Endothelial cell of umbilical vein (primary cell): ENCODE data around the gene RSF1. TPM values are rescaled to one million over a fixed set of nuclear protein-coding genes. Genes with fewer than 3 reads are reported as not detected.

Source experiments
- BruUV-seq: library from RNA; stranded (reverse); fragments of 400-500 nt; replicated peaks from 2 replicates; lab custom pipeline; 2021; lab: Mats Ljungman, UMichigan
- CTCF ChIA-PET: fragments of 300-600, 350-600 bp; sonication (Branson Sonifier 250); formaldehyde crosslinking; loops from one replicate; lab custom pipeline; 2021; ENCODE audit warnings: antibody characterized with exemption, inconsistent platforms; lab: Charles Lee
- POLR2A ChIA-PET: fragments of 300-600, 350-600 bp; sonication (Branson Sonifier 250); formaldehyde crosslinking; loops from one replicate; lab custom pipeline; 2021; ENCODE audit warnings: antibody characterized with exemption, inconsistent platforms; lab: Charles Lee
- DNase-seq: peaks from one replicate; pipeline ENCODE4 v3.0.0-alpha.2; 2011; ENCODE audit warnings: low read depth, low spot score
- FAIRE-seq: peaks from 2 replicates; lab custom pipeline; 2011; peaks lifted over from hg19 to GRCh38; lab: Jason Lieb, UNC
- H2AFZ ChIP-seq: 2 replicates; pipeline ENCODE4 v1.6.0; 2012; ENCODE audit warnings: low read depth, low read length, control low read depth, inconsistent platforms
- H3K27ac ChIP-seq: 2 replicates; pipeline ENCODE4 v1.5.1; 2011; ENCODE audit warnings: low read depth, mild to moderate bottlenecking, control low read depth, low read length, moderate library complexity; ENCODE audit not compliant: insufficient read depth
- H3K27me3 ChIP-seq, 2 experiments: 2 replicates each; pipeline versions ENCODE4 v1.6.0 to v1.6.1; 2011; ENCODE audit warnings: low read length in 2 of 2, mixed read lengths in 1 of 2; ENCODE audit not compliant: control insufficient read depth in 2 of 2, insufficient read depth in 2 of 2
- H3K36me3 ChIP-seq, 2 experiments: 2 replicates in 1 of 2; 3 replicates in 1 of 2; pipeline ENCODE4 v1.5.1; 2011; ENCODE audit warnings: low read length in 2 of 2, mild to moderate bottlenecking in 1 of 2, moderate library complexity in 1 of 2; ENCODE audit not compliant: control insufficient read depth in 2 of 2, insufficient read depth in 2 of 2; ENCODE audit errors: extremely low read depth in 1 of 2
- H3K4me1 ChIP-seq: 3 replicates; pipeline ENCODE4 v1.5.1; 2011; ENCODE audit warnings: mild to moderate bottlenecking, low read length; ENCODE audit not compliant: control insufficient read depth, insufficient read depth; ENCODE audit errors: extremely low read depth
- H3K4me2 ChIP-seq: 2 replicates; pipeline ENCODE4 v1.6.1; 2011; ENCODE audit warnings: low read length, control low read depth, mixed read lengths; ENCODE audit not compliant: insufficient read depth
- H3K4me3 ChIP-seq, 3 experiments: fragments of 200-600 bp in 1 of 3; sonication (generic), shearing (Covaris generic) in 1 of 3; replicated peaks in 1 of 3; 2 replicates each; pipeline ENCODE4 v1.5.1; 2011 to 2016; ENCODE audit warnings: control low read depth in 3 of 3, low read length in 3 of 3, mild to moderate bottlenecking in 2 of 3, inconsistent platforms in 1 of 3, low read depth in 1 of 3, moderate library complexity in 1 of 3; ENCODE audit not compliant: insufficient read depth in 1 of 3
- H3K79me2 ChIP-seq: 2 replicates; pipeline ENCODE4 v1.6.0; 2012; ENCODE audit warnings: low read length, inconsistent platforms; ENCODE audit not compliant: control insufficient read depth, insufficient read depth
- H3K9ac ChIP-seq: replicated peaks from 2 replicates; pipeline ENCODE3; 2011; ENCODE audit warnings: low read length, control low read depth; ENCODE audit not compliant: insufficient read depth; ENCODE audit errors: extremely low read depth
- H3K9me1 ChIP-seq: replicated peaks from 3 replicates; pipeline ENCODE4 v1.6.0; 2011; ENCODE audit warnings: mild to moderate bottlenecking, low read length; ENCODE audit not compliant: control insufficient read depth, insufficient read depth; ENCODE audit errors: extremely low read depth
- H3K9me3 ChIP-seq: replicated peaks from 2 replicates; pipeline ENCODE4 v1.5.1; 2012; ENCODE audit warnings: low read length, inconsistent platforms; ENCODE audit not compliant: control insufficient read depth, insufficient read depth
- H4K20me1 ChIP-seq: replicated peaks from 2 replicates; pipeline ENCODE3; 2011; ENCODE audit warnings: mild to moderate bottlenecking, low read length; ENCODE audit not compliant: control insufficient read depth, insufficient read depth; ENCODE audit errors: extremely low read depth
- EZH2 ChIP-seq: IDR thresholded peaks from 2 replicates; pipeline ENCODE4 v1.6.1; 2012; ENCODE audit warnings: borderline replicate concordance, low read depth, mild to moderate bottlenecking, moderate library complexity, low read length, inconsistent platforms; ENCODE audit not compliant: severe bottlenecking
- FOS ChIP-seq: IDR thresholded peaks from 2 replicates; pipeline ENCODE4 v1.6.1; 2011; ENCODE audit warnings: mild to moderate bottlenecking, low read length, moderate library complexity, borderline replicate concordance; ENCODE audit not compliant: insufficient read depth
- GATA2 ChIP-seq: IDR thresholded peaks from 2 replicates; pipeline ENCODE4 v1.7.0; 2011; ENCODE audit warnings: low read depth, mild to moderate bottlenecking, moderate library complexity, mixed read lengths, low read length; ENCODE audit not compliant: insufficient read length, insufficient read depth
- JUN ChIP-seq: IDR thresholded peaks from 2 replicates; pipeline ENCODE4 v1.6.1; 2011; ENCODE audit warnings: borderline replicate concordance, low read depth; ENCODE audit not compliant: insufficient read length, insufficient read depth
- MYC ChIP-seq: IDR thresholded peaks from one replicate; pipeline ENCODE4 v1.6.1; 2011; ENCODE audit warnings: mild to moderate bottlenecking, low read depth, low read length
- POLR2A ChIP-seq: IDR thresholded peaks from 2 replicates; pipeline ENCODE4 v1.6.1; 2012; ENCODE audit warnings: low read depth, mild to moderate bottlenecking, control low read depth, low read length
- POLR2AphosphoS5 ChIP-seq: IDR thresholded peaks from 2 replicates; pipeline ENCODE4 v1.6.1; 2012; ENCODE audit warnings: low read depth, mild to moderate bottlenecking, control low read depth, low read length, moderate library complexity; ENCODE audit not compliant: insufficient read depth
- dilution Hi-C: fragments of 300-500 bp; cut with MboI; formaldehyde crosslinking; loops from one replicate; pipeline ENCODE4 v1.15.0; 2019; ENCODE audit warnings: low sequenced_read_pairs; ENCODE audit not compliant: extremely low pct_ligation_motif_present
- intact Hi-C: fragments of 100-400 bp; cut with micrococcal nuclease; formaldehyde crosslinking; loops from one replicate; pipeline ENCODE4 v1.10.0; 2022
- polyA plus RNA-seq, 4 experiments: library from polyadenylated mRNA; depleted of rRNA in 3 of 4; stranded (reverse) in 3 of 4; unstranded in 1 of 4; fragments of >200 nt; gene quantifications; 2 replicates each; pipeline versions ENCODE4 v1.2.1 to v1.2.3, GENCODE V29; 2011 to 2012; ENCODE audit warnings: missing spikeins in 1 of 4
- total RNA-seq: library from RNA; stranded (reverse); gene quantifications from 2 replicates; pipeline ENCODE4 v1.2.3, GENCODE V29; 2021
- TF ChIP-seq, protein P1 (sequence below): IDR thresholded peaks from 2 replicates; pipeline ENCODE4 v1.6.1; 2011; ENCODE audit not compliant: insufficient read depth, insufficient read length
- TF ChIP-seq, protein P2 (sequence below), 2 donors: IDR thresholded peaks; 1 replicate in 1 of 2; 2 replicates in 1 of 2; pipeline ENCODE4 v1.5.1; 2011; ENCODE audit warnings: low read length in 2 of 2, mild to moderate bottlenecking in 2 of 2, moderate library complexity in 2 of 2, control low read depth in 1 of 2, inconsistent platforms in 1 of 2, low read depth in 1 of 2; ENCODE audit not compliant: insufficient read depth in 1 of 2; ENCODE audit errors: extremely low read depth in 1 of 2

Gene RSF1
- total and polyA plus RNA-seq, 2 donors (not counting 3 experiments of a cell fraction or from before 2014, with no cell fraction given) = 10.0 to 55.1 TPM

DNA sequence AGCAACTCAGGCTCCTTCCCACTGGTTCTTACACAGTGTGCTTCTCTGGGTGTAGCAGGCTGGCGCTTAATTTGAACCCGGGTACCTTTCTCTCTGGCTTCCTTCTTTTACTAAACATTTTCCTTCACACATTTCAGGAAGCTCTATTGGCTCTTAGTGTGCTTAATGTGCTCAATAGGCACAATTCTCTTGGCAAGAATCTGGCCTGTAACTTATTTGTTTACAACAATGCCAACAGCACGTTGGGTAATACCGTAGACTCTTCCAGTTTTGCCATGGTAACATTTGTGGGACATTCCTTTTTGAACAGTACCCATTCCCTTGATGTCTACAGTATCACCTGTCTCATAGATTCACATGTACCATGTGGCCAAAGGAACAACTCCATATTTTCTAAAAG, 48.2 kb upstream of the RSF1 start:
- Histone ChIP-seq H3K27ac (no peak overlapping the region), H3K9me3 (no peaks in the 10 kb centered on the region), H3K79me2 (no peaks in the 10 kb centered on the region), H3K36me3 (peaks cover 0 to 2% of the 10 kb centered on the region in 2 experiments), H2AFZ (no peak overlapping the region), H3K4me1 (no peaks in the 10 kb centered on the region), H4K20me1 (no peaks in the 10 kb centered on the region), H3K27me3 (no peaks in the 10 kb centered on the region), H3K9ac (no peak overlapping the region), H3K4me3 (no peak overlapping the region), H3K9me1 (no peaks in the 10 kb centered on the region), H3K4me2 (no peak overlapping the region)
- TF ChIP-seq POLR2AphosphoS5 (no peak), JUN (no peak), EZH2 (no peak), FOS (no peak), GATA2 (no peak), POLR2A (no peak), MYC (no peak)
- TF ChIP-seq, protein P1, sequence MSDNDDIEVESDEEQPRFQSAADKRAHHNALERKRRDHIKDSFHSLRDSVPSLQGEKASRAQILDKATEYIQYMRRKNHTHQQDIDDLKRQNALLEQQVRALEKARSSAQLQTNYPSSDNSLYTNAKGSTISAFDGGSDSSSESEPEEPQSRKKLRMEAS = no peak
- TF ChIP-seq, protein P2, sequence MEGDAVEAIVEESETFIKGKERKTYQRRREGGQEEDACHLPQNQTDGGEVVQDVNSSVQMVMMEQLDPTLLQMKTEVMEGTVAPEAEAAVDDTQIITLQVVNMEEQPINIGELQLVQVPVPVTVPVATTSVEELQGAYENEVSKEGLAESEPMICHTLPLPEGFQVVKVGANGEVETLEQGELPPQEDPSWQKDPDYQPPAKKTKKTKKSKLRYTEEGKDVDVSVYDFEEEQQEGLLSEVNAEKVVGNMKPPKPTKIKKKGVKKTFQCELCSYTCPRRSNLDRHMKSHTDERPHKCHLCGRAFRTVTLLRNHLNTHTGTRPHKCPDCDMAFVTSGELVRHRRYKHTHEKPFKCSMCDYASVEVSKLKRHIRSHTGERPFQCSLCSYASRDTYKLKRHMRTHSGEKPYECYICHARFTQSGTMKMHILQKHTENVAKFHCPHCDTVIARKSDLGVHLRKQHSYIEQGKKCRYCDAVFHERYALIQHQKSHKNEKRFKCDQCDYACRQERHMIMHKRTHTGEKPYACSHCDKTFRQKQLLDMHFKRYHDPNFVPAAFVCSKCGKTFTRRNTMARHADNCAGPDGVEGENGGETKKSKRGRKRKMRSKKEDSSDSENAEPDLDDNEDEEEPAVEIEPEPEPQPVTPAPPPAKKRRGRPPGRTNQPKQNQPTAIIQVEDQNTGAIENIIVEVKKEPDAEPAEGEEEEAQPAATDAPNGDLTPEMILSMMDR (IDR thresholded peaks at IDR 0.05; ENCODE audit: extremely low read depth in 1 of 2, insufficient read depth in 1 of 2, low read depth in 1 of 2, low read length in 2 of 2) = no peak
- no TSS peak for BruUV-seq
- CTCF ChIA-PET = no interaction called here
- intact Hi-C loops = no loop called here
- dilution Hi-C loops = no loop called here
- FAIRE-seq = no peak
- DNase-seq = no peak
- POLR2A ChIA-PET = no interaction called here
